ENCODE results near the gene GGT6.

Gene GGT6

DNA sequence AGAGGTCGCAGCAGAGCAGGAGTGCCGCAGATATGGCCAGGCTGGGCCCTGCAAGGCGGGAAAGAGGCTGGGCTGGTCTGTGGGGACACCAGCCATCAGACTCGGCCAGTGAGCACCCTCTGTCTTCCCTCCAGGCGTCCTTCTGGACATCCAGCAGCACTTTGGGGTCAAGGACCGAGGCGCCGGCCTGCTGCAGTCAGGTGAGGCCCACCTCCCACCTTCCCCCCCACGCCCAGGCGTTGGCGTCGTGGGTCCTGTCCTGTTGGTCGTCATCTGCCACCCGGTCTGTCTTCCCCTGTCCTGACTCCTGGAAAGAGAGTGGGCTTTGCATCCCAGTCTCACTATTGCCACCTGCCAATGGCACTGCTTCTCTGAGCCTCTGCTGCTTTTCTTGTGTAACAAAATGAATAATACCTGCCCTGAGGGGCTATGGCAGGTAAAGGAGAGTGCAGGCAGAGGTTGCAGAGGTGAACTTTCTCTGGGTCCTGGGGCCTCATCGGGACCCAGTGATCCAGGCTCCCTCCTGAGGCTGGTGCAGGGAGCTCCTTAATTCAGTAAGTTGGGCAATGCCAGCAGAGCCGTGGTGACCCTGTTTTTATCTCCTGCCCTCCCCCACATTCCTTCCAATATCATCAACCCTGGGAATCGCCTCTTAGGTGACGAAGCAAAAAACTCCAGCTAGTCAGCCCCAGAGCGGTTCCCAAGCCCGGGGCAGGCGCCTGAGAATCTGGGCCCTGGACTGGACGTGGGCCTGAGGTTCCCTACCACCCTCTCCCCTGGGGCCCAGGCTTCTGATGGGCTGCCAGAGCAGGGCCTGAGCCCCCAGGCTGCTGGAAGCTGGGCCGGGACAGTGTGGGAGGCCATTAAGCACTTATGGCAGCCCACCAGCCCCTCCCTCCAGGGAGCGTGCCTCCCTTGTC, 47.0 kb downstream of the GGT6 start:
- no peak for DNase-seq
- TF ChIP-seq, protein P1, sequence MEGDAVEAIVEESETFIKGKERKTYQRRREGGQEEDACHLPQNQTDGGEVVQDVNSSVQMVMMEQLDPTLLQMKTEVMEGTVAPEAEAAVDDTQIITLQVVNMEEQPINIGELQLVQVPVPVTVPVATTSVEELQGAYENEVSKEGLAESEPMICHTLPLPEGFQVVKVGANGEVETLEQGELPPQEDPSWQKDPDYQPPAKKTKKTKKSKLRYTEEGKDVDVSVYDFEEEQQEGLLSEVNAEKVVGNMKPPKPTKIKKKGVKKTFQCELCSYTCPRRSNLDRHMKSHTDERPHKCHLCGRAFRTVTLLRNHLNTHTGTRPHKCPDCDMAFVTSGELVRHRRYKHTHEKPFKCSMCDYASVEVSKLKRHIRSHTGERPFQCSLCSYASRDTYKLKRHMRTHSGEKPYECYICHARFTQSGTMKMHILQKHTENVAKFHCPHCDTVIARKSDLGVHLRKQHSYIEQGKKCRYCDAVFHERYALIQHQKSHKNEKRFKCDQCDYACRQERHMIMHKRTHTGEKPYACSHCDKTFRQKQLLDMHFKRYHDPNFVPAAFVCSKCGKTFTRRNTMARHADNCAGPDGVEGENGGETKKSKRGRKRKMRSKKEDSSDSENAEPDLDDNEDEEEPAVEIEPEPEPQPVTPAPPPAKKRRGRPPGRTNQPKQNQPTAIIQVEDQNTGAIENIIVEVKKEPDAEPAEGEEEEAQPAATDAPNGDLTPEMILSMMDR (IDR thresholded peaks at IDR 0.05; ENCODE audit: low read depth, low read length, missing control alignments), result no peak
- in situ Hi-C loops (cut with HindIII; ENCODE audit: low pct_ligation_motif_present, low sequenced_read_pairs), result no loop called here
- H3K36me3 ChIP-seq (replicated peaks), result no peaks in the 10 kb centered on the region
- H3K4me3 ChIP-seq (ENCODE audit: low read depth, low read length), result no peak overlapping the region
- no peaks in the 10 kb centered on the region for H3K27me3 ChIP-seq (replicated peaks)
- H3K27ac ChIP-seq, result no peak overlapping the region

DNA sequence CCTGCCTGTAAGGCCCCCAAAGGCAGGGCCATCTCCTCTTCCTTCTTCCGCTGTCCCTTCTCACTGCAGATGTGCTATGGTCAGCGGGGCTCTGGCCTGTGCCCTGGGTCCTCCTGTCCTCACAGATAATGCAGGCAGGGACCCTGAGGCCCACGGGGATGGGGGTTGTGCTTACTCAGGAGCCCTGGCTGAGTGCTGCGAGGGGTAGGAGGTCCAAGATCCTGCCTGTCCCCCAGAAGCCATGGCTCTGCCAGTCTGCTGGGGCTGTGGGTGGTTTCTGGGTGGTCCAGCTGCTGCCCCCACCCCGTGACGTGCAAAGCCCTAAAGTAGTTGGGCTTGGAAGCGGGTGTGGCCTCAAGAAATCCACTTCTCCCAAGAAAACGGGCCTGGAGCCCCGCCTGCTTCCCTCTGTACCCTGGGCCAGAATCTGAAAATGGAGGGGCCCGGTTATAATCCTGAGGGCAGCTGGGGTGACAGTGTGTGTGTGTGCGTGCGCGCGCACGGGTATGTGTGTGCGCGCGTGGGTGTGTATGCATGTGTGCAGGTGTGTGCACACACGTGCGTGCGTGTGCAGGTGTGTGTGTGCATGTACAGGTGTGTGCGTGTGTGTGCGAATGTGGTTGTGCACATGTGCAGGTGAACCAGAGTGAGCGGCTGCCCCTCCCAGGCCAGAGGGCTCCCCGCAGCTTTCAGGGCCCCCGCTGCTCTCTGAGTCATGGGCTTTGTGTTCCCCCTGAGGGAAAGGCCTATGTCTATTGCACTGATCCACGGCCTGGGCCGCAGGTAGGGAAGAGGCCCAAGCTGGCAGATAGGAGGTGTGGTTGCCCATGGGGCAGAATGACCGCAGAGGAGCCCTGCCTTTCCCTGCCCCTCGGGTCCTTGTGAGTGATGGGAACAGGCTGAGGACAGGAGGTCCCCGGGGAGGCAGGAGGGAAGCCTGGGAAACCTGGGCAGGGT, 47.9 kb downstream of the GGT6 start:
- Histone ChIP-seq H3K27ac (no peak overlapping the region), H3K27me3 (replicated peaks) (no peaks in the 10 kb centered on the region), H3K4me3 (ENCODE audit: low read depth, low read length) (no peak overlapping the region), H3K36me3 (replicated peaks) (no peaks in the 10 kb centered on the region)
- DNase-seq, result no peak
- TF ChIP-seq, protein P1 (IDR thresholded peaks at IDR 0.05; ENCODE audit: low read depth, low read length, missing control alignments), result no peak
- in situ Hi-C loops (cut with HindIII; ENCODE audit: low pct_ligation_motif_present, low sequenced_read_pairs), result no loop called here

DNA sequence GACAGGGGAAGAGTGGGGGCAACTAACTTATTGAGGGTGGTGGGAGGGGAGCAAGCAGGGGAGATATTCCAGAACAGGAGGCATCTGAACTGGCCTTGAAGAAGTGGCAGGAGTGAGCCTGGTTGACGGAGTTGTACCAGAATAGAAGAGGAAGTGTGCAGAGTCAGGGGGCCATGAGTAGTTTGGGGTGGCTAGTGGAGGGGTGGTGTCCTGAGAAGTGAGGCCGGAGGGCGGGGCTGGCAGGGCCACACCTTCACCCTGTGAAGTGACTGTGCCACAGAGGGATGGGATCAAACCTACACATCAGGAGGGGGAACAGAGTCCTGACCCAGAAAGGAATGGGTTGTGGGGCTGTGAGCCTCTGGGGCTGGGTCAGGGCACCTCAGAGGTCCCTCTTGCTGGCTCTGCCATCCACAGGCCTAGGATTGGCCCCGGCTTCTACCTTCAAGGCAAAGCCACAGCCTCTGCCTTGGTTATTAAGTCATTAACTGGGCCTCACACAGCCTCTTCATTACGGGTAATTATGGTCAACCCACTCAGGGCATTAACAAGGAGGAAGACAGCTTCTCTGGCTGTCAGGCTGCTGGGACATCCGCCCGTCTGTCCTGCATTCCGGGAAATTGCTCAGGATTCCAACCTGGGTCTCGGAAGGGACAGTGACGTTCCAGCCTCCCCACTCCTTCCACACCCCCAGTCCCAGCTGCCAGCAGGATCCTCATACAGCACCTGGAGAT, 49.0 kb downstream of the GGT6 start:
- Histone ChIP-seq H3K4me3 (ENCODE audit: low read depth, low read length) (no peak overlapping the region), H3K27me3 (replicated peaks) (no peaks in the 10 kb centered on the region), H3K36me3 (replicated peaks) (no peaks in the 10 kb centered on the region), H3K27ac (no peak overlapping the region)
- in situ Hi-C loops (cut with HindIII; ENCODE audit: low pct_ligation_motif_present, low sequenced_read_pairs), result no loop called here
- TF ChIP-seq, protein P1 (IDR thresholded peaks at IDR 0.05; ENCODE audit: low read depth, low read length, missing control alignments), result no peak
- DNase-seq, result no peak

DNA sequence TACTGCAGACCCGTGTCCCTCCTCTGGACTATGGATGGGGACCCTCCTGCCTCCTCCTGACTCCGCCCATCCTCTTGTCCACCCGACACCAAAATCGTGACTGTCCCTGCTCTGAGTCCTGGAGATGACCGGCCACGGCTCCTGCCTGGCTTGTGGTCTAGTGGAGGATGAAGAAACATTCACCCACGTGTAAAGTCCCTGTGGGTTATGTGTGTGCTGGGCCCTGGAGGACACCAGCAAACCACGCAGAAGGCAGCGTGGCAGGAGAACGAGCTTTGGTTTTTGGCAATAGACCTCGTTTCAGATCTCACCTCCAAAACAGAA, 49.8 kb downstream of the GGT6 start:
- H3K4me3 ChIP-seq (ENCODE audit: low read depth, low read length), result no peak overlapping the region
- TF ChIP-seq, protein P1 (IDR thresholded peaks at IDR 0.05; ENCODE audit: low read depth, low read length, missing control alignments), result no peak
- DNase-seq, result no peak
- no peaks in the 10 kb centered on the region for H3K27me3 ChIP-seq (replicated peaks)
- H3K27ac ChIP-seq, result no peak overlapping the region
- in situ Hi-C loops (cut with HindIII; ENCODE audit: low pct_ligation_motif_present, low sequenced_read_pairs), result no loop called here
- H3K36me3 ChIP-seq (replicated peaks), result no peaks in the 10 kb centered on the region

DNA sequence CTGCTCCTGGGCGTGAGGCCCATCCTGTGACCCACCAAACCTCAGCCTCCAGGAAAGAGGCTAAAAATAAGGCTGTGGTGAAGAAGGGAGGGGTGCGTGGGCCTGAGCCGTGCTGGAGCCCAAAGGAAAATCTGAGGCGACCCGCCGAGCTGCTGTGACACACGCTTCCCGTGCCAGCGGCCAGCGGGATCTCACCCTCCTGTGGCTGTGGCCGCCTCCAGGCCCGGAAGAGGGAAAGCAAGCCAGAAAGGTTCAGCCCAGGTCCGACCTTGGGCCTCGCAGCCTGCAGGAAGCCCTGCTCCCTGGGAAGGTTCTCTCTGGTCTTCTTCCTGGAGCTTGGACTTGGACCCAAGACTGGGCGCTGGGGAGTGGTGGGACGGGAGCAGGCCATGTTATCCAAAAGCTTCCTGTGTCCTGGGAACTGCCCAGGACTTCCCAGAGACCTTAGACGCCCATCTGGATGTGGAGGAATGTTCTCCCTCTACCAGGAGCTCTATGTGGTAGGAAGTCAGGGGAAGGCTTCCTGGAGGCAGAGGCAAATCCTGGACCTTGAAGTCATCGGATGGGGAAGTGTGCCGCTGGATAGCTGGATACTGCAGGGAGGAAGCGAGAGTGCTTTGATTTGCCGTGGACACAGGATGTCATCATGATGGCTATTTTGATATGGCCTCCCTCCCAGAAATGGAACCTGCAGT, 50.3 kb downstream of the GGT6 start:
- DNase-seq, result no peak
- TF ChIP-seq, protein P1 (IDR thresholded peaks at IDR 0.05; ENCODE audit: low read depth, low read length, missing control alignments), result no peak
- Histone ChIP-seq H3K36me3 (replicated peaks) (no peaks in the 10 kb centered on the region), H3K4me3 (ENCODE audit: low read depth, low read length) (no peak overlapping the region), H3K27me3 (replicated peaks) (no peaks in the 10 kb centered on the region), H3K27ac (no peak overlapping the region)
- in situ Hi-C loops (cut with HindIII; ENCODE audit: low pct_ligation_motif_present, low sequenced_read_pairs), result no loop called here

Data from brain microvascular endothelial cell (primary cell).